MM.1S (cell line): ENCODE measurements around the gene ELOVL6.

Experiments
- DNase-seq: peaks from one replicate; pipeline ENCODE4 v3.0.0-alpha.2; 2015
- H2AFZ ChIP-seq: fragments of 300-600 bp; sonication (generic); 2 replicates; pipeline ENCODE4 v1.6.0; 2016; ENCODE audit warnings: antibody characterized with exemption, low read length
- H3F3A ChIP-seq: fragments of 300-600 bp; sonication (generic); 2 replicates; pipeline ENCODE4 v1.6.1; 2016; ENCODE audit warnings: mild to moderate bottlenecking, antibody characterized with exemption, low read length, moderate library complexity, mixed read lengths; ENCODE audit not compliant: insufficient read depth
- H3K27ac ChIP-seq: fragments of 300-600 bp; sonication (generic); 2 replicates; pipeline ENCODE4 v1.5.1; 2016; ENCODE audit warnings: mild to moderate bottlenecking, low read length
- H3K27me3 ChIP-seq: fragments of 300-600 bp; sonication (generic); replicated peaks from 2 replicates; pipeline ENCODE4 v1.6.0; 2016; ENCODE audit warnings: low read length; ENCODE audit not compliant: insufficient read depth
- H3K36me3 ChIP-seq: fragments of 300-600 bp; sonication (generic); replicated peaks from 2 replicates; pipeline ENCODE4 v1.6.1; 2016; ENCODE audit warnings: mild to moderate bottlenecking, low read length, mixed read lengths; ENCODE audit not compliant: insufficient read depth
- H3K4me1 ChIP-seq: fragments of 300-600 bp; sonication (generic); 2 replicates; pipeline ENCODE4 v1.6.1; 2016; ENCODE audit warnings: low read length, mixed read lengths
- H3K4me2 ChIP-seq: fragments of 300-600 bp; sonication (generic); 2 replicates; pipeline ENCODE4 v1.6.0; 2016; ENCODE audit warnings: low read depth, low read length
- H3K4me3 ChIP-seq: fragments of 300-600 bp; sonication (generic); 2 replicates; pipeline ENCODE4 v1.5.1; 2016; ENCODE audit warnings: low read length, mixed read lengths
- H3K79me2 ChIP-seq: fragments of 300-600 bp; sonication (generic); 2 replicates; pipeline ENCODE4 v1.6.1; 2016; ENCODE audit warnings: mixed run types, low read length, mixed read lengths
- H3K9ac ChIP-seq: fragments of 300-600 bp; sonication (generic); 2 replicates; pipeline ENCODE4 v1.6.1; 2016; ENCODE audit warnings: low read length, mixed read lengths
- H3K9me2 ChIP-seq: fragments of 300-600 bp; sonication (generic); replicated peaks from 2 replicates; pipeline ENCODE4 v1.6.1; 2016; ENCODE audit warnings: mild to moderate bottlenecking, low read length, mixed read lengths; ENCODE audit not compliant: insufficient read depth
- H3K9me3 ChIP-seq: fragments of 300-600 bp; sonication (generic); replicated peaks from 2 replicates; pipeline ENCODE4 v1.6.1; 2016; ENCODE audit warnings: mild to moderate bottlenecking, low read length, mixed read lengths; ENCODE audit not compliant: insufficient read depth
- H4K20me1 ChIP-seq: fragments of 300-600 bp; sonication (generic); 2 replicates; pipeline ENCODE4 v1.6.1; 2016; ENCODE audit warnings: mild to moderate bottlenecking, low read length, moderate library complexity, mixed read lengths; ENCODE audit not compliant: insufficient read depth
- EZH2 ChIP-seq: fragments of 300-600 bp; sonication (generic); optimal IDR thresholded peaks from 2 replicates; pipeline ENCODE3; 2017; ENCODE audit warnings: low read depth, mild to moderate bottlenecking, antibody characterized with exemption, low read length, mixed read lengths
- EZH2phosphoT487 ChIP-seq: fragments of 300-600 bp; sonication (generic); IDR thresholded peaks from 2 replicates; pipeline ENCODE4 v1.6.1; 2018; ENCODE audit warnings: antibody characterized with exemption, low read length
- TF ChIP-seq, protein P1 (sequence below): fragments of 300-600 bp; sonication (generic); IDR thresholded peaks from 2 replicates; pipeline ENCODE4 v1.5.1; 2016; ENCODE audit warnings: antibody characterized with exemption, low read length, mixed read lengths

The ELOVL6 gene

DNA sequence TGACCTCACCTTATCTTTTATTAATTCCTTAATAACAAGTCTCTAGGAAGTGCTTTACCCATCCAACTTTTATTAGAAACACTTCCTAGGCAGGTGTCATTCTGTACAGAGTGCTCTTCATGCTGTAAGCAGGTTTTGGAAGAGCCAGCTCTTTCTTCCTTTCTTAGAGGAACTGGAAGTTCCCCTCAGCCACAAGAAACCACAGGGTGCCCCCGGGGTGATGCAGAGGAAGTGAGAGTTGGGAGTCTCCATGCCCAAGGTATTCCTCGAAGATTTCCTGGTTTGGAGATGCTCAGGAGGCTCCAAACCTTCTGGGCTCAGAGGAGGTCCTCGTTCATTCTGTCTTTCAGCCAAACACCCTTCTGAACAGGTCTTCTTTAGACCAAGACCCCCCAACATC, 201.9 kb downstream of the ELOVL6 start:
- H3F3A ChIP-seq: peaks cover 6% of the 10 kb centered on the region
- no peak overlapping the region for H3K9ac ChIP-seq
- no peak for DNase-seq
- H3K79me2 ChIP-seq: no peaks in the 10 kb centered on the region
- no peak overlapping the region for H3K4me2 ChIP-seq
- no peaks in the 10 kb centered on the region for H3K9me3 ChIP-seq
- H3K9me2 ChIP-seq: no peaks in the 10 kb centered on the region
- no peaks in the 10 kb centered on the region for H3K36me3 ChIP-seq
- no peak overlapping the region for H3K27ac ChIP-seq
- H4K20me1 ChIP-seq: no peaks in the 10 kb centered on the region
- H2AFZ ChIP-seq: no peak overlapping the region
- TF ChIP-seq EZH2 (no peak), EZH2phosphoT487 (no peak)
- TF ChIP-seq, protein P1, sequence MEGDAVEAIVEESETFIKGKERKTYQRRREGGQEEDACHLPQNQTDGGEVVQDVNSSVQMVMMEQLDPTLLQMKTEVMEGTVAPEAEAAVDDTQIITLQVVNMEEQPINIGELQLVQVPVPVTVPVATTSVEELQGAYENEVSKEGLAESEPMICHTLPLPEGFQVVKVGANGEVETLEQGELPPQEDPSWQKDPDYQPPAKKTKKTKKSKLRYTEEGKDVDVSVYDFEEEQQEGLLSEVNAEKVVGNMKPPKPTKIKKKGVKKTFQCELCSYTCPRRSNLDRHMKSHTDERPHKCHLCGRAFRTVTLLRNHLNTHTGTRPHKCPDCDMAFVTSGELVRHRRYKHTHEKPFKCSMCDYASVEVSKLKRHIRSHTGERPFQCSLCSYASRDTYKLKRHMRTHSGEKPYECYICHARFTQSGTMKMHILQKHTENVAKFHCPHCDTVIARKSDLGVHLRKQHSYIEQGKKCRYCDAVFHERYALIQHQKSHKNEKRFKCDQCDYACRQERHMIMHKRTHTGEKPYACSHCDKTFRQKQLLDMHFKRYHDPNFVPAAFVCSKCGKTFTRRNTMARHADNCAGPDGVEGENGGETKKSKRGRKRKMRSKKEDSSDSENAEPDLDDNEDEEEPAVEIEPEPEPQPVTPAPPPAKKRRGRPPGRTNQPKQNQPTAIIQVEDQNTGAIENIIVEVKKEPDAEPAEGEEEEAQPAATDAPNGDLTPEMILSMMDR: no peak
- H3K4me3 ChIP-seq: no peak overlapping the region
- H3K27me3 ChIP-seq: peaks cover 46% of the 10 kb centered on the region
- H3K4me1 ChIP-seq: peaks cover 14% of the 10 kb centered on the region
